ENCODE data around the gene ATE1.

DNA sequence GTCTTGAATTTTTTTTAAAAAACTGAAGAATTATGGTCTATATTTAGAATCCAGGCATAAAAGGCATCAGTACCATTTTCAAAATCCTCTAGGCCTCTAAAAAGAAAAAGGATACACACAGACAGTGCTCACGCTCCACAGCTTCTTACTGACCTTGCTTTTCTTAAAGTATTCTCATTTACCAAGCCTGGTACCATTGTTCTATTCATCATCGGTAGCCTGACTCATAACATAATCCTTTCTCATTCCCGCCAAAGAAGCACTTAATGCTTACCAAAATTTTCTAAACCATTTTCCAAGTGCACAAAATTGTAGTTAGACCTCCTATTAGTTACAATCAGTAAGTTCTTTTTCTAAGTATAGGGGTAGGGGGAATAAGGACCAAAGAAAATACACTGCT is 54.6 kb downstream of the ATE1 start:
- no peak for TF ChIP-seq FOXM1 (IDR thresholded peaks at IDR 0.05; ENCODE audit: borderline replicate concordance)
- no peak for TF ChIP-seq SP1 (IDR thresholded peaks at IDR 0.05)
- TF ChIP-seq FOXK2 (IDR thresholded peaks at IDR 0.05) = no peak
- TF ChIP-seq SUZ12 (IDR thresholded peaks at IDR 0.05) = no peak
- no peak for TF ChIP-seq FOXA1 (IDR thresholded peaks at IDR 0.05)
- TF ChIP-seq, protein P1, sequence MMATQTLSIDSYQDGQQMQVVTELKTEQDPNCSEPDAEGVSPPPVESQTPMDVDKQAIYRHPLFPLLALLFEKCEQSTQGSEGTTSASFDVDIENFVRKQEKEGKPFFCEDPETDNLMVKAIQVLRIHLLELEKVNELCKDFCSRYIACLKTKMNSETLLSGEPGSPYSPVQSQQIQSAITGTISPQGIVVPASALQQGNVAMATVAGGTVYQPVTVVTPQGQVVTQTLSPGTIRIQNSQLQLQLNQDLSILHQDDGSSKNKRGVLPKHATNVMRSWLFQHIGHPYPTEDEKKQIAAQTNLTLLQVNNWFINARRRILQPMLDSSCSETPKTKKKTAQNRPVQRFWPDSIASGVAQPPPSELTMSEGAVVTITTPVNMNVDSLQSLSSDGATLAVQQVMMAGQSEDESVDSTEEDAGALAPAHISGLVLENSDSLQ (IDR thresholded peaks at IDR 0.05) = no peak
- no peak for TF ChIP-seq ELF4 (IDR thresholded peaks at IDR 0.05)
- no peak for TF ChIP-seq BHLHE40 (IDR thresholded peaks at IDR 0.05; ENCODE audit: borderline replicate concordance)
- no peak for TF ChIP-seq ZNF384 (IDR thresholded peaks at IDR 0.05)
- TF ChIP-seq HDGF (IDR thresholded peaks at IDR 0.05; ENCODE audit: borderline replicate concordance) = no peak
- no peak for TF ChIP-seq L3MBTL2 (conservative IDR thresholded peaks at IDR 0.05)
- no peak for TF ChIP-seq LEF1 (IDR thresholded peaks at IDR 0.05; ENCODE audit: borderline replicate concordance)

Measured in HEK293T (cell line).